PC-9 (cell line): ENCODE data around the gene WSCD2. TPM values are rescaled to one million over a fixed set of nuclear protein-coding genes. Genes with fewer than 3 reads are reported as not detected.

Experiments
- BruUV-seq: library from RNA; stranded (reverse); fragments of 400-500 nt; replicated peaks from 2 replicates; lab custom pipeline; 2021; lab: Mats Ljungman, UMichigan
- CTCF ChIA-PET: fragments of 300-600 bp; sonication (Branson Sonifier 250); formaldehyde crosslinking; loops from one replicate; lab custom pipeline; 2022; ENCODE audit warnings: antibody characterized with exemption; lab: Charles Lee
- POLR2A ChIA-PET: fragments of 300-600 bp; sonication (Branson Sonifier 250); formaldehyde crosslinking; loops from one replicate; lab custom pipeline; 2022; ENCODE audit warnings: antibody characterized with exemption; ENCODE audit not compliant: unreplicated experiment; lab: Charles Lee
- DNase-seq, 2 experiments: peaks; one replicate each; pipeline versions ENCODE4 v3.0.0 to v3.0.0-alpha.2; 2015 to 2022; ENCODE audit warnings: mixed read lengths in 1 of 2
- H2AFZ ChIP-seq: fragments of 200-600 bp; sonication (generic); 2 replicates; pipeline ENCODE4 v1.8.1; 2017; ENCODE audit warnings: antibody characterized with exemption
- H3F3A ChIP-seq: fragments of 200-600 bp; sonication (generic); 2 replicates; pipeline ENCODE4 v1.8.1; 2017; ENCODE audit warnings: antibody characterized with exemption, mild to moderate bottlenecking, low read depth; ENCODE audit not compliant: insufficient read depth
- H3K27ac ChIP-seq: fragments of 200-600 bp; sonication (generic); 2 replicates; pipeline ENCODE4 v1.6.1; 2016; ENCODE audit warnings: mixed run types
- H3K27me3 ChIP-seq: fragments of 200-600 bp; sonication (generic); 2 replicates; pipeline ENCODE4 v1.6.1; 2016; ENCODE audit warnings: low read depth, mixed run types; ENCODE audit not compliant: insufficient read depth
- H3K36me3 ChIP-seq: fragments of 200-600 bp; sonication (generic); 2 replicates; pipeline ENCODE4 v1.6.1; 2016; ENCODE audit warnings: low read depth, mixed run types
- H3K4me1 ChIP-seq: fragments of 200-600 bp; sonication (generic); replicated peaks from 2 replicates; pipeline ENCODE4 v1.6.1; 2016; ENCODE audit warnings: mixed run types; ENCODE audit not compliant: insufficient read depth
- H3K4me2 ChIP-seq: fragments of 200-600 bp; sonication (generic); 2 replicates; pipeline ENCODE4 v1.6.1; 2017; ENCODE audit warnings: mixed run types
- H3K4me3 ChIP-seq: fragments of 200-600 bp; sonication (generic); 2 replicates; pipeline ENCODE4 v1.6.1; 2016; ENCODE audit warnings: mixed run types
- H3K79me2 ChIP-seq: fragments of 200-600 bp; sonication (generic); 2 replicates; pipeline ENCODE4 v1.6.1; 2017; ENCODE audit warnings: low read depth, mixed run types
- H3K9me2 ChIP-seq: fragments of 200-600 bp; sonication (generic); 2 replicates; pipeline ENCODE4 v1.8.1; 2017; ENCODE audit warnings: mild to moderate bottlenecking; ENCODE audit not compliant: insufficient read depth
- H3K9me3 ChIP-seq: fragments of 200-600 bp; sonication (generic); 2 replicates; pipeline ENCODE4 v1.8.1; 2016; ENCODE audit warnings: low read depth; ENCODE audit not compliant: insufficient read depth
- H4K20me1 ChIP-seq: fragments of 200-600 bp; sonication (generic); 2 replicates; pipeline ENCODE4 v1.8.1; 2017; ENCODE audit not compliant: insufficient read depth
- CTCF ChIP-seq: fragments of 200-600 bp; sonication (generic); conservative IDR thresholded peaks from 2 replicates; pipeline ENCODE4 v1.6.1; 2017; ENCODE audit warnings: mixed run types, antibody characterized with exemption, mild to moderate bottlenecking, moderate library complexity
- EZH2 ChIP-seq: fragments of 200-600 bp; sonication (generic); IDR thresholded peaks from 2 replicates; pipeline ENCODE4 v1.8.0; 2017; ENCODE audit warnings: antibody characterized with exemption, low read depth
- intact Hi-C: fragments of 100-400 bp; cut with micrococcal nuclease; formaldehyde crosslinking; loops from one replicate; pipeline ENCODE4 v1.10.0; 2022; ENCODE audit not compliant: unreplicated experiment
- total RNA-seq: library from RNA; stranded (reverse); gene quantifications from 2 replicates; pipeline ENCODE4 v1.2.3, GENCODE V29; 2021

Gene WSCD2
- total RNA-seq, 1 experiment from 2014 or later = not detected

- ChIA-PET POLR2A (no interaction called here), CTCF (no interaction called here)
- Histone ChIP-seq H3K4me2 (no peak overlapping the region), H3K27ac (no peak overlapping the region), H3K27me3 (peaks cover 34% of the 10 kb centered on the region), H3K4me3 (no peak overlapping the region), H3K9me3 (no peaks in the 10 kb centered on the region), H2AFZ (no peak overlapping the region), H3K4me1 (no peaks in the 10 kb centered on the region), H4K20me1 (no peaks in the 10 kb centered on the region; the same call in 1 of the 2 replicates), H3K79me2 (no peaks in the 10 kb centered on the region), H3K36me3 (no peaks in the 10 kb centered on the region), H3F3A (no peaks in the 10 kb centered on the region), H3K9me2 (no peaks in the 10 kb centered on the region)
- intact Hi-C loops = no loop called here
- DNase-seq = no peak
- TF ChIP-seq CTCF (no peak), EZH2 (no peak)
- no TSS peak for BruUV-seq
Observed at GRCh38 chr12:108254517-108255251, 125.6 kb downstream of the WSCD2 start.

GRCh38 chr12:108255252-108255602, 126.1 kb downstream of the WSCD2 start:
- Histone ChIP-seq H3K9me2 (no peaks in the 10 kb centered on the region), H3K36me3 (no peaks in the 10 kb centered on the region), H4K20me1 (no peaks in the 10 kb centered on the region; the same call in 1 of the 2 replicates), H3K4me2 (no peak overlapping the region), H2AFZ (no peak overlapping the region), H3K9me3 (no peaks in the 10 kb centered on the region), H3F3A (no peaks in the 10 kb centered on the region), H3K79me2 (no peaks in the 10 kb centered on the region), H3K27ac (no peak overlapping the region), H3K27me3 (peaks cover 34% of the 10 kb centered on the region), H3K4me1 (no peaks in the 10 kb centered on the region), H3K4me3 (no peak overlapping the region)
- intact Hi-C loops = no loop called here
- CTCF ChIA-PET = no interaction called here
- no peak for DNase-seq
- no peak for TF ChIP-seq EZH2
- no peak for TF ChIP-seq CTCF
- BruUV-seq = no TSS peak
- POLR2A ChIA-PET = no interaction called here

- ChIA-PET POLR2A (no interaction called here), CTCF (no interaction called here)
- Histone ChIP-seq H3K36me3 (no peaks in the 10 kb centered on the region), H3K9me3 (no peaks in the 10 kb centered on the region), H3K4me2 (no peak overlapping the region), H2AFZ (no peak overlapping the region), H3F3A (no peaks in the 10 kb centered on the region), H4K20me1 (no peaks in the 10 kb centered on the region; the same call in 1 of the 2 replicates), H3K9me2 (no peaks in the 10 kb centered on the region), H3K79me2 (no peaks in the 10 kb centered on the region), H3K4me3 (no peak overlapping the region), H3K4me1 (no peaks in the 10 kb centered on the region), H3K27ac (no peak overlapping the region), H3K27me3 (peaks cover 27% of the 10 kb centered on the region)
- no TSS peak for BruUV-seq
- intact Hi-C loops = no loop called here
- no peak for TF ChIP-seq EZH2
- no peak for DNase-seq
Observed at GRCh38 chr12:108257004-108257403, 127.9 kb downstream of the WSCD2 start.
